ENCODE measurements around the gene TENT4B.

- TF ChIP-seq CTCF (IDR thresholded peaks at IDR 0.05) = no peak
- no peak for TF ChIP-seq ZFX (IDR thresholded peaks at IDR 0.05; ENCODE audit: borderline replicate concordance)
Measured at GRCh38 chr16:50121721-50122445, 31.2 kb upstream of the TENT4B start.
